HEK293T (cell line): ENCODE measurements around the gene IRAG1.

ENCODE experiments used
- CTCF ChIA-PET: fragments of 350-600 bp; formaldehyde crosslinking; extraction: SDS; loops from one replicate; lab custom pipeline; 2021; ENCODE audit warnings: antibody characterized with exemption, inconsistent platforms; lab: Yijun Ruan, JAX
- POLR2A ChIA-PET: fragments of 350-600 bp; formaldehyde crosslinking; extraction: SDS; loops from one replicate; lab custom pipeline; 2020; ENCODE audit warnings: antibody characterized with exemption, inconsistent platforms; lab: Yijun Ruan, JAX
- DNase-seq: peaks from one replicate; pipeline ENCODE4 v3.0.0; 2012; ENCODE audit warnings: mixed read lengths; ENCODE audit errors: extremely low spot score
- ARNT ChIP-seq: fragments of 450-650 bp; IDR thresholded peaks from 2 replicates; pipeline ENCODE4 v1.6.1; 2017; ENCODE audit warnings: mild to moderate bottlenecking
- BHLHE40 ChIP-seq: fragments of 450-650 bp; IDR thresholded peaks from 2 replicates; pipeline ENCODE4 v1.6.1; 2016; ENCODE audit warnings: mild to moderate bottlenecking, moderate library complexity, borderline replicate concordance
- CTBP1 ChIP-seq: fragments of 450-650 bp; IDR thresholded peaks from 2 replicates; pipeline ENCODE4 v1.6.1; 2016; ENCODE audit warnings: borderline replicate concordance
- ELF4 ChIP-seq: fragments of 450-650 bp; IDR thresholded peaks from 2 replicates; pipeline ENCODE4 v1.6.1; 2017; ENCODE audit warnings: antibody characterized with exemption
- FOXA1 ChIP-seq: fragments of 450-650 bp; IDR thresholded peaks from 2 replicates; pipeline ENCODE4 v1.6.1; 2016; ENCODE audit warnings: mild to moderate bottlenecking
- FOXK2 ChIP-seq: fragments of 450-650 bp; IDR thresholded peaks from 2 replicates; pipeline ENCODE4 v1.6.1; 2016; ENCODE audit warnings: mild to moderate bottlenecking
- FOXM1 ChIP-seq: fragments of 450-650 bp; IDR thresholded peaks from 2 replicates; pipeline ENCODE4 v1.6.1; 2017; ENCODE audit warnings: mild to moderate bottlenecking, borderline replicate concordance
- HDGF ChIP-seq: fragments of 450-650 bp; IDR thresholded peaks from 2 replicates; pipeline ENCODE4 v1.6.1; 2017; ENCODE audit warnings: antibody characterized with exemption, borderline replicate concordance
- L3MBTL2 ChIP-seq: fragments of 450-650 bp; conservative IDR thresholded peaks from 2 replicates; pipeline ENCODE4 v1.6.1; 2016; ENCODE audit warnings: mild to moderate bottlenecking
- LEF1 ChIP-seq: fragments of 450-650 bp; IDR thresholded peaks from 2 replicates; pipeline ENCODE4 v1.6.1; 2017; ENCODE audit warnings: mild to moderate bottlenecking, borderline replicate concordance
- NFRKB ChIP-seq: fragments of 450-650 bp; IDR thresholded peaks from 2 replicates; pipeline ENCODE4 v1.6.1; 2016; ENCODE audit warnings: mild to moderate bottlenecking, moderate library complexity
- PKNOX1 ChIP-seq: fragments of 450-650 bp; IDR thresholded peaks from 2 replicates; pipeline ENCODE4 v1.6.1; 2016
- SP1 ChIP-seq: fragments of 450-650 bp; IDR thresholded peaks from 2 replicates; pipeline ENCODE4 v1.6.1; 2017
- SUZ12 ChIP-seq: fragments of 450-650 bp; IDR thresholded peaks from 2 replicates; pipeline ENCODE4 v1.6.1; 2016; ENCODE audit warnings: mild to moderate bottlenecking
- TARDBP ChIP-seq: fragments of 450-650 bp; IDR thresholded peaks from 2 replicates; pipeline ENCODE4 v1.6.1; 2016
- ZNF384 ChIP-seq: fragments of 450-650 bp; IDR thresholded peaks from 2 replicates; pipeline ENCODE4 v1.6.1; 2016

IRAG1 gene

GRCh38 chr11:10659339-10660216 is 34.0 kb downstream of the IRAG1 start:
- no peak for TF ChIP-seq ARNT
- TF ChIP-seq CTBP1: no peak
- peak; percentile 62 for TF ChIP-seq PKNOX1
- peak; percentile 14 for DNase-seq
- ChIA-PET POLR2A (no interaction called here), CTCF (interaction anchor here (0.6 kb wide), 1 partner anchor 251 kb away, joined by 3 read pairs; no protein-coding TSS in a partner anchor)

- CTCF ChIA-PET: no interaction called here
- TF ChIP-seq HDGF: no peak
- no peak for TF ChIP-seq LEF1
- no peak for TF ChIP-seq CTBP1
- no peak for TF ChIP-seq FOXM1
- no peak for TF ChIP-seq ZNF384
- TF ChIP-seq SUZ12: no peak
- TF ChIP-seq ARNT: no peak
- no peak for TF ChIP-seq ELF4
- POLR2A ChIA-PET: no interaction called here
- DNase-seq: no peak
These were observed 34.8 kb downstream of the IRAG1 start for GRCh38 chr11:10658621-10659338.

GRCh38 chr11:10657308-10658271 is 36.0 kb downstream of the IRAG1 start:
- TF ChIP-seq SP1: no peak
- TF ChIP-seq NFRKB: no peak
- no peak for TF ChIP-seq ARNT
- no peak for TF ChIP-seq FOXM1
- no peak for TF ChIP-seq ELF4
- TF ChIP-seq HDGF: no peak
- no peak for TF ChIP-seq SUZ12
- TF ChIP-seq LEF1: no peak
- TF ChIP-seq L3MBTL2: no peak
- no peak for TF ChIP-seq FOXK2
- no peak for TF ChIP-seq TARDBP
- no peak for TF ChIP-seq FOXA1
- no peak for TF ChIP-seq CTBP1
- no peak for TF ChIP-seq BHLHE40
- TF ChIP-seq ZNF384: no peak
- no peak for TF ChIP-seq PKNOX1
- no peak for DNase-seq
- ChIA-PET POLR2A (no interaction called here), CTCF (no interaction called here)

GRCh38 chr11:10655943-10656576 is 37.5 kb downstream of the IRAG1 start:
- DNase-seq: no peak
- TF ChIP-seq FOXA1: no peak
- TF ChIP-seq SUZ12: no peak
- TF ChIP-seq PKNOX1: no peak
- TF ChIP-seq ARNT: no peak
- no peak for TF ChIP-seq TARDBP
- TF ChIP-seq L3MBTL2: no peak
- TF ChIP-seq SP1: no peak
- no peak for TF ChIP-seq LEF1
- TF ChIP-seq FOXM1: no peak
- TF ChIP-seq NFRKB: no peak
- TF ChIP-seq HDGF: no peak
- ChIA-PET POLR2A (no interaction called here), CTCF (interaction anchor here (0.8 kb wide), 1 partner anchor 17 kb away, joined by 3 read pairs; no protein-coding TSS in a partner anchor)

- POLR2A ChIA-PET: no interaction called here
- DNase-seq: no peak
- CTCF ChIA-PET: interaction anchor here (0.7 to 1.4 kb wide), 2 partner anchors 8 to 97 kb away, joined by 3 read pairs; no protein-coding TSS in a partner anchor
- TF ChIP-seq BHLHE40 (no peak), ZNF384 (no peak), LEF1 (no peak), PKNOX1 (no peak), FOXM1 (no peak), NFRKB (no peak), SP1 (no peak), ARNT (no peak), FOXA1 (no peak), HDGF (no peak), ELF4 (no peak), SUZ12 (no peak), FOXK2 (no peak), CTBP1 (no peak), TARDBP (no peak)
These were observed 38.3 kb downstream of the IRAG1 start for GRCh38 chr11:10655227-10655626.
